Measurements from ENCODE around the gene HTRA1.

HTRA1 gene

DNA sequence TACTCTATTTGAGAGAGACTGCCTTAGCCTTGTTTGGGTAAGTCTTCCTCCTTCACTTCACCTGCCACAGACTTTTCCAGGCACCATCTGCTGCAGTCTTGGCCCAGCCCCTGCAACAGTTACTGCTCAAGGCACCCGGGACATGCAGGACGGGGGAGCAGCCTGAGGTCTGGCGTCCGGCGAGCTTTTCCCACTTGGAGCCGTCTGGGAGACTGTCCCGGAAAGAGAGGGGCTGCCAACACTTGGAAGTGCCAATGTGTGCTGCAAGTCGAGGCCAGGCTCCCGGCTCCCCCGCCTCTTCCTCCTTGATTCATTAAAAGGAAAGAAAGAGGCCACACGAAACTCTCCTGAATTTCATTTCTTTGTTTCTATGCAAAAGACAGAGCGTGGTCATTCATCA, 13.7 kb downstream of the HTRA1 start:
- DNase-seq: peak in 1 of 2 experiments; percentile 83

GRCh38 chr10:122475591-122476332, 14.4 kb downstream of the HTRA1 start:
- DNase-seq: no peak

DNA sequence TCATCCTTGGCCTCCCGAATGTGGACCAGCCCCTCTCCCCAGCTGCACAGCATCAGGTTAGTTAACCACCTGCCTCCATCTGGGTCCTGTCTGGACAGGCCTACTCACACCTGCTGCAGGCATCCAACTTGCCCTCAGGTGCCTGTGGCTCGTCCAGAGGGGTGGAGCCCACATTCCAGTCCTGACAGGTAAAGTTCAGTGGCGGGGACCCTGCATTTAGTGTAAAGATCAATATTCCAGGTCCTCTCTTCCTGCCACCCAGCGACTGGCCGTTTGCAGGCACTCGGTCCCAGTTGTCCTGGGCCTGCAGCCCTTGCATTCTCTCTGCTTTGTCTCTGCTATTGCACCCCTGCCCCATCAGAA, 15.0 kb downstream of the HTRA1 start:
- no peak for DNase-seq

- peak in 1 of 2 experiments; percentile 7 for DNase-seq
These were observed 16.1 kb downstream of the HTRA1 start for GRCh38 chr10:122477436-122477835.

DNA sequence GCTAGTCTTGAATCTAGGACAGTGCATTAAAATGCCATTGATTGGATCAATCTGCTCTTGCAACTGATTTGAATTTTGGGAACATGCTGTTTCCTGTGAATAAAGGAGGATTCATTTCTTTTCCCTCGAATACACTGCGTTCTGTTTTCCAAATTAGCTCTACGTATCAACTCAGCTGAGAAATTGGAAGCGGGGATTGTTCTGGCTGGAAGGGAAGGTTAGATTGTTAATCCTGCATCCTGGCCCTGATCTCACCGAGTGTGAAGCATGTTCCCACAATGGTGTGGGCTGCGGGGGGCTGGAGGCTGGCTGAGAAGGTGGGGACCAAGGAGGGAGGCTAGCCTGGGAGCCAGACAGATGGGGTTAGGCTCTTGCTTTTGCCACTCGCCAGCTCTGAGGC, 17.6 kb downstream of the HTRA1 start:
- no peak for DNase-seq

DNA sequence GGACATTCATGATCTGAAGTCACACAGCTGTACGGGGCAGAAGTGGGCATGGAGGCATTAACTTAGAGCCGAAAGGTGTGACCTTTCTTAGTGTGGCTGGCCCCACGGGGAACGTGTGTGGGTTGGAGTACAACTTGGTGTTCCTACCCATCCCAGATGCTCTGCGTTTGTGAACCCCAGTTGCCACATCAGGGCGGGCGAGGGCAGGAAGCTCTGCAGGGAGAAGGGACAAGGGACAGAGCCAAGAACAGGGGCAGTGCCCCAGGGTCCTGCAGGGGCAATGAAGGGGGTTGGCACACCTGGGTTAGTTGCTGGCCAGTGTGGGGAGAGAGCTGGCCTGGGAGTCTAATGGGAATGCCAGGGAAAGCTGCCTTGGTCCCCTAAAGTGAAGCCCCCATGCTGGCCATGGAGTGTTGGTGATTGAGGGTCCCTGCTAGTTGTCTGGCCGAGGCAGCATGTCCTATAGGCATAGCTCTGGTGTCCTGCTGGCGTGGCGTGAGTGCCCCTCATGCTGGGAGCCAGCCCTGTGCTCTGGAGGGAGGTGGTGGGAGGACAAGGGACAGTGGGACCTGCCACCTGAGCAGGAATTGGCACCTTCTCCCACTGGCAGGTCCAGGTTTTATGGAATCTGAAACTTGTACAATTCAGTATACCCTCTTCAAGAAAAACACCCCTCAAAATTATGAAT, 18.9 kb downstream of the HTRA1 start:
- DNase-seq: no peak

DNA sequence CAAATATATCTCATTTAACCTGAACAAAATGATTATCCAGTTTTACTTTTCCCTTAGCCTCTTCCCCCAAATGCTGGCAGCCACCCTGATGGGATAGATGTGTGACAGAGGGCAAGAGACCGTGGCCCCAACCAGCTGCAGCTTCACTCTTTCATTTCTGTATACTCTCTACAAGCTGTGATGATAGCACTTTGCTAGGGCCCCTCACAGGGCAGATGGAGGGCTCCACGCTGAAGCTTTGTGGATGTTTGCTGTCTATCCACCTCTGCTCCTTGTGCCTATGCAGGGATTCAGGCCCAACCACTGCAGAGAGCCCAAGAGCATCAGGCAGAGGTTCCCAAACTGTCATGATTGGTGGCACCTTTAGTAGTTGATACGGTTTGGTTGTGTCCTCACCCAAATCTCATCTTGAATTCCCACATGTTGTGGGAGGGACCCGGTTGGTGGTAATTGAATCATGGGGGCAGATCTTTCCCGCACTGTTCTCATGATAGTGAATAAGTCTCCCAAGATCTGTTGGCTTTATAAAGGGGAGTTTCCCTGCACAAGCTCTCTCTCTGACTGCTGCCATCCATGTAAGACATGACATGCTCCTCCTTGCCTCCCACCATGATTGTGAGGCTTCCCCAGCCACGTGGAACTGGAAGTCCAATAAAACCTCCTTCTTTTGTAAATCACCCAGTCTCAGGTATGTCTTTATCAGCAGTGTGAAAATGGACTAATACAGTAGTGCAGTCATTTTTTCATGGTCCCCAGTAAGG, 20.1 kb downstream of the HTRA1 start:
- DNase-seq: no peak

GRCh38 chr10:122484276-122485060, 23.1 kb downstream of the HTRA1 start:
- DNase-seq: no peak

DNA sequence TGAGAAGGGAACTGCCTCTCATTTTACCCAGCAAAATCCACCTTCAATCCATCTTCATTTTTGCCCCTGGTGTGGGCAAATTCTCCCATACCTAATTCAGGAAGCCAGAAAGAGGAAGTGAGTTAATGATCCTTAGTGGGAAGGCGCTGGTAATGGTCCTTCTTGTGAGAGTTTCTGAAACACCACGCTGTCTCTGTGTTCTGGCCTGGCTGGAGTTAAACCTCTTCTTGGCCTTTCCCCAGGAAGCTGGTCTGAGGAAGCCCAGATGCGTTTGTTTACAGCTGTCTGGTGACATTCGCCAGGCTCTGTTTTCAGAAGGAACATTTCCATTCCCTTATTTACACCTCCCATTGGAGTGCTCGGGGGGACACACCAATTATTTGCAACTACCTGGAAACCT, 24.3 kb downstream of the HTRA1 start:
- DNase-seq: no peak

DNA sequence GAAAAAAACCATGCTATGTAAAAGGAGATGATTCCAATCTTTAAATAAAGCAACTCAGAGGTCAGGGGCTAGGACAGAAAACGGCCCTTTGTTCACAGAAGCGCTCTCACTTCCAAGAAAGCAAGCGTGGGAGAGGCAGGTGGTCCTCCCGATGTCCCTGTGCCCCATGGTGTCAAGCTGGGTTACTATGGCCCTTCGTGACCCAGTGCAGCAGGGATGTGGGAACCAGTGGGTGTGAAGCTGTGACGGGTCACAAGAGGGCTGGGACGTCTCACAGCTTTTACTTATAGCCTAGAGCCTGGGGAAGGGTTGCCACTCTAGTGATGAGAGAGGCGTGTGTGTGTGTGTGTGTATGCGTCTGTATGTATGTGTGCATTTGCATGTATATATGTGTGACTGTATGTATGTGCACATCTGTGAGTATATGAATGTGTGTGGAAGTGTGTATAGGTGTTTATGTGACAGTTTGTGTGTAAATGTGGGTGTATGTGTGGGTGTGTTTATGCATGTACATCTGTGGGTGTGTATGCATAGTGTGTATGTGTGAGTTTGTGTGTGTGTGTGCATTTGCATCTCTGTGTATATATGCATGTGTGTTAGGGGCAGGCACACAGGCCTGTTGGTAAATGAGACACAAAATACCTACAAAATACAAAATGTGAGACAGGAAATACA, 25.2 kb downstream of the HTRA1 start:
- no peak for DNase-seq

- no peak for DNase-seq
These were observed 25.9 kb downstream of the HTRA1 start for GRCh38 chr10:122487174-122487765.

- DNase-seq: no peak
These were observed 28.9 kb downstream of the HTRA1 start for GRCh38 chr10:122490268-122490667.

- peak; percentile 15 to 20 for DNase-seq
These were observed 29.7 kb downstream of the HTRA1 start for GRCh38 chr10:122490786-122491680.

GRCh38 chr10:122492006-122492405, 30.7 kb downstream of the HTRA1 start:
- no peak for DNase-seq

DNA sequence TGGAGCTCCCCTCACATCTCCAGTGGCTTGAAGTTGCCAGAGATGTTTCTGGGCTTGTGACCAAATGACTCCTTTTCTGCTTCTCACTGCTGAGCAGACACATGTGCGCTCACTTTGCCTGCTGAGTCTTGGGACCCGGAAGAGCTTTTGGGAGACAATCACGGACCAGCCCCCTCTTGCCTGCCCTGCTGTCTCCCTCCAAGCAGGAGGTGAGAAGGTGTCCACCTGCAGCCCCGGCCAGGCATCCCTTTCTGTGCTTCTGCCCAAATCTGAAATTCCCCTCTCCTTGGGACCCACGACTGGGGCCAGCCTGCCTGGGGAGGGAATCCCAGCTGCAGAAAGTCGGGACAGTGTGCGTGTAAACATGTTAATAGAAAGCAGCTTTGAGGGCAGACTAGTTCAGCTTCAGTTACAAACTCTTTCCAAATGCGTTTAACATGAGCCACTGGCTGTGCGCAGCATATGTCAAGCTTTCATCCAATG, 31.7 kb downstream of the HTRA1 start:
- DNase-seq: peak in 1 of 2 experiments; percentile 53

GRCh38 chr10:122493761-122494160, 32.4 kb downstream of the HTRA1 start:
- DNase-seq: no peak

DNA sequence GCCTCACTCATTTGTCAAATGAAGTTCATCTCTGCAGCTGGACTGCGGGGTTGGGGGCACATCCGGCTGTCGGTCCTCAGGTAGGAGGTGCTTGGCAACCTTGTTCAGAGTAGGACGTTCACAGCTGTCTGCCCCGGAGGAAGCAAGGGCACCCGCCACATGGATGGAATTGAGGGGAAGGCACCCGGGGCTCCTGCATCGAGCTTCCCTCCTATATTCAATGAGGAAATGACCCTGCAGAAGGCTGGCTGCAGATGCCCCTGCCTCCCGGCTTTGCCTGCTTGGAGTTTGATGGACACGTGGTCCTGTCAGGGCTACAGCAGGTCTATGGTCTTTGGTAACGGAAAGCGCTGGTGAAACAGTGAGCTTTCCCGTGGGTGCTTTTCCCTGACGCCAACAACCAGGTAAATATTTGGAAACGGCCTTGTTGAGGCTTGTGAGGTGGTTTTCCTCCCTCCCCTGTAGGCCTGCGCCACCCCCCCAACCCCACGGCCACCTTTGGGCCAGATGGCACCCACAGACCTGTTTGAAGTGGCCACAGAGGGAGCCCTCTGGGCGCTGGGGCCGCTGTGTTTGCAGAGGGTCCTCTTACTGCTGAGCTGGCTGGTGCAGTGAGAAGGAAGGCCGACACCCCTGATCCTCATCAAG, 32.9 kb downstream of the HTRA1 start:
- DNase-seq: no peak

DNA sequence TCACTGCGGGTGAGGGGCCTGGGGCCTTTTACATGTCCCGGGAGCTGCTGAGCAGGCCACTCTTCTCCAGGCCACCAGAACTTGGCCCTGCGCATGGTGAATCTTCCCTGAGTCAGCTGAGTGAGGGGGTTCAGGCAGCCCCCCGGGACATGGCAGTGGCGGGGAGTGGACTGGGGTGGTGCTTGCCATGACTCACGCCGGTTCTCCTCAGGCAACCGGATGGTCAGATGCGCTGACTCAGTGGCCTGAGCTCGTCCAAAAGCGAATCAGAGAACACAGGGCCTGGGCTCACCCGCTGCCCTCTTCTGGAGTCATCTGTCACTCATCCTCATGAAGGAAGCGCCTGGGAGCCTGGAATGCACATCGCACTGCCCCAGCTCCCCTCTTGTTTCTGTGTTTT, 33.5 kb downstream of the HTRA1 start:
- no peak for DNase-seq

- peak; percentile 28 to 59 for DNase-seq
These were observed 34.3 kb downstream of the HTRA1 start for GRCh38 chr10:122495406-122496340.

Measured in NCI-H446 (cell line).